H9 (cell line): ENCODE results near the gene CDC42EP4. TPM values are rescaled to one million over a fixed set of nuclear protein-coding genes. Genes with fewer than 3 reads are reported as not detected.

Experiments used
- DNase-seq: peaks from one replicate; pipeline ENCODE4 v3.0.0-alpha.2; 2017
- H2AFZ ChIP-seq: one replicate; pipeline ENCODE4 v1.6.1; 2013; ENCODE audit warnings: mild to moderate bottlenecking, low read length, control low read depth, moderate library complexity
- H2AK5ac ChIP-seq: 2 replicates; pipeline ENCODE4 v1.6.1; 2013; ENCODE audit warnings: low read length, control low read depth, mixed read lengths; ENCODE audit not compliant: insufficient read length
- H2BK120ac ChIP-seq: one replicate; pipeline ENCODE4 v1.6.1; 2013; ENCODE audit warnings: low read depth, mild to moderate bottlenecking, low read length, control low read depth, inconsistent platforms; ENCODE audit not compliant: poor library complexity, severe bottlenecking
- H2BK12ac ChIP-seq: 2 replicates; pipeline ENCODE4 v1.6.1; 2013; ENCODE audit warnings: low read length, control low read depth, mixed read lengths, low read depth; ENCODE audit not compliant: insufficient read length
- H2BK15ac ChIP-seq: 2 replicates; pipeline ENCODE4 v1.6.1; 2013; ENCODE audit warnings: low read depth, low read length, control low read depth
- H2BK20ac ChIP-seq: one replicate; pipeline ENCODE4 v1.6.1; 2013; ENCODE audit warnings: low read depth, mild to moderate bottlenecking, low read length, control low read depth, inconsistent platforms; ENCODE audit not compliant: poor library complexity, severe bottlenecking
- H2BK5ac ChIP-seq: 2 replicates; pipeline ENCODE4 v1.6.1; 2013; ENCODE audit warnings: low read length, control low read depth, mixed read lengths; ENCODE audit not compliant: insufficient read length
- H3K14ac ChIP-seq: 2 replicates; pipeline ENCODE4 v1.6.1; 2013; ENCODE audit warnings: low read length, control low read depth; ENCODE audit not compliant: insufficient read depth
- H3K18ac ChIP-seq: 2 replicates; pipeline ENCODE4 v1.6.1; 2013; ENCODE audit warnings: low read depth, mild to moderate bottlenecking, mixed read lengths, low read length, control low read depth; ENCODE audit not compliant: insufficient read length
- H3K23ac ChIP-seq: 2 replicates; pipeline ENCODE4 v1.6.1; 2013; ENCODE audit warnings: low read length, control low read depth, mixed read lengths, low read depth; ENCODE audit not compliant: insufficient read length
- H3K23me2 ChIP-seq: 2 replicates; pipeline ENCODE4 v1.6.1; 2013; ENCODE audit warnings: low read depth, mild to moderate bottlenecking, mixed read lengths, low read length, control low read depth; ENCODE audit not compliant: insufficient read length, poor library complexity, severe bottlenecking
- H3K27ac ChIP-seq: 2 replicates; pipeline ENCODE4 v1.5.1; 2013; ENCODE audit warnings: low read length, control low read depth, mixed read lengths, low read depth; ENCODE audit not compliant: insufficient read length
- H3K27me3 ChIP-seq: 2 replicates; pipeline ENCODE4 v1.6.1; 2013; ENCODE audit warnings: low read length, control low read depth, inconsistent platforms; ENCODE audit not compliant: insufficient read depth
- H3K4ac ChIP-seq: 2 replicates; pipeline ENCODE4 v1.6.1; 2013; ENCODE audit warnings: low read depth, mild to moderate bottlenecking, control low read depth, inconsistent platforms, low read length, moderate library complexity
- H3K4me1 ChIP-seq: 2 replicates; pipeline ENCODE4 v1.6.1; 2013; ENCODE audit warnings: low read length, control low read depth, inconsistent platforms; ENCODE audit not compliant: insufficient read depth
- H3K4me2 ChIP-seq: 2 replicates; pipeline ENCODE4 v1.6.1; 2013; ENCODE audit warnings: low read length, control low read depth, mixed read lengths; ENCODE audit not compliant: insufficient read length, insufficient read depth
- H3K56ac ChIP-seq: 2 replicates; pipeline ENCODE4 v1.6.1; 2013; ENCODE audit warnings: low read depth, mild to moderate bottlenecking, mixed read lengths, low read length, control low read depth; ENCODE audit not compliant: insufficient read length
- H3K79me1 ChIP-seq: 2 replicates; pipeline ENCODE4 v1.6.1; 2013; ENCODE audit warnings: low read depth, mild to moderate bottlenecking, moderate library complexity, low read length, control low read depth, inconsistent platforms; ENCODE audit not compliant: insufficient read depth, poor library complexity, severe bottlenecking
- H3K79me2 ChIP-seq: 2 replicates; pipeline ENCODE4 v1.6.1; 2013; ENCODE audit warnings: low read length, control low read depth, inconsistent platforms; ENCODE audit not compliant: insufficient read depth
- H3K9ac ChIP-seq: 2 replicates; pipeline ENCODE4 v1.6.1; 2013; ENCODE audit warnings: low read length, control low read depth, mixed read lengths; ENCODE audit not compliant: insufficient read length; ENCODE audit errors: extremely low read depth
- H3K9me3 ChIP-seq: one replicate; pipeline ENCODE4 v1.6.1; 2013; ENCODE audit warnings: low read depth, low read length, inconsistent platforms; ENCODE audit not compliant: control insufficient read depth
- H3T11ph ChIP-seq: one replicate; pipeline ENCODE4 v1.6.1; 2013; ENCODE audit warnings: mild to moderate bottlenecking, low read length, control low read depth, inconsistent platforms
- H4K20me1 ChIP-seq: one replicate; pipeline ENCODE4 v1.6.1; 2013; ENCODE audit not compliant: control insufficient read depth, insufficient read length, insufficient read depth
- H4K5ac ChIP-seq: 2 replicates; pipeline ENCODE4 v1.6.1; 2013; ENCODE audit warnings: low read depth, mild to moderate bottlenecking, mixed read lengths, low read length, control low read depth; ENCODE audit not compliant: insufficient read length
- H4K8ac ChIP-seq: replicated peaks from 2 replicates; pipeline ENCODE4 v1.6.1; 2013; ENCODE audit warnings: low read length, control low read depth, mixed read lengths, low read depth; ENCODE audit not compliant: insufficient read length
- H4K91ac ChIP-seq: 2 replicates; pipeline ENCODE4 v1.6.1; 2013; ENCODE audit warnings: low read depth, mild to moderate bottlenecking, moderate library complexity, mixed read lengths, low read length, control low read depth; ENCODE audit not compliant: insufficient read length
- H3K27ac Mint-ChIP-seq, 3 experiments: 2 replicates in 2 of 3; 3 replicates in 1 of 3; pipeline ENCODE4 v1.8.0; 2020 to 2021; ENCODE audit warnings: mixed read lengths in 3 of 3, mild to moderate bottlenecking in 1 of 3, moderate library complexity in 1 of 3
- H3K27me3 Mint-ChIP-seq: 2 replicates; pipeline ENCODE4 v1.8.0; 2021; ENCODE audit warnings: low read depth, mild to moderate bottlenecking, moderate library complexity, mixed read lengths
- H3K36me3 Mint-ChIP-seq, 3 experiments: 2 replicates in 2 of 3; 3 replicates in 1 of 3; pipeline ENCODE4 v1.8.0; 2020 to 2021; ENCODE audit warnings: low read depth in 3 of 3, mixed read lengths in 3 of 3; ENCODE audit not compliant: insufficient read depth in 1 of 3
- H3K4me1 Mint-ChIP-seq, 2 experiments: 2 replicates each; pipeline ENCODE4 v1.8.0; 2020; ENCODE audit warnings: mixed read lengths in 2 of 2
- H3K4me3 Mint-ChIP-seq, 2 experiments: 2 replicates in 1 of 2; 3 replicates in 1 of 2; pipeline ENCODE4 v1.8.0; 2020 to 2021; ENCODE audit warnings: mild to moderate bottlenecking in 2 of 2, mixed read lengths in 2 of 2, moderate library complexity in 1 of 2
- H3K9me3 Mint-ChIP-seq, 2 experiments: 2 replicates in 1 of 2; 3 replicates in 1 of 2; pipeline ENCODE4 v1.8.0; 2020; ENCODE audit warnings: mild to moderate bottlenecking in 2 of 2, mixed read lengths in 2 of 2, moderate library complexity in 1 of 2
- CTCF ChIP-seq: fragments of 200-600 bp; sonication (generic); conservative IDR thresholded peaks from 3 replicates; pipeline ENCODE4 v1.8.0; 2021; ENCODE audit warnings: antibody characterized with exemption, mild to moderate bottlenecking
- WGBS: extraction: QIAGEN DNeasy Blood & Tissue Kit; methylation state at CpG from one replicate; pipeline ENCODE4 v1.1.7; 2013; ENCODE audit warnings: missing lambda C conversion rate, low lambda C conversion rate, mixed read lengths; ENCODE audit not compliant: insufficient read length; ENCODE audit errors: extremely low coverage; 5-methylcytosine and 5-hydroxymethylcytosine counted together
- total RNA-seq: library from RNA; stranded (reverse); gene quantifications from 2 replicates; pipeline ENCODE4 v1.2.1, GENCODE V29; 2021

The CDC42EP4 gene
- total RNA-seq, 1 experiment from 2014 or later, result 27.1 TPM

- Histone ChIP-seq H3K79me1 (no peaks in the 10 kb centered on the region), H2BK120ac (no peak overlapping the region), H3K56ac (no peak overlapping the region), H3K4ac (no peak overlapping the region), H2BK5ac (no peak overlapping the region), H4K8ac (no peak overlapping the region), H3T11ph (no peak overlapping the region), H4K20me1 (no peaks in the 10 kb centered on the region), H2BK20ac (no peak overlapping the region), H2BK15ac (no peak overlapping the region), H3K27me3 (no peaks in the 10 kb centered on the region), H4K5ac (no peak overlapping the region), H3K23me2 (no peaks in the 10 kb centered on the region), H3K79me2 (no peaks in the 10 kb centered on the region), H3K9ac (no peak overlapping the region), H3K23ac (no peak overlapping the region), H3K27ac (no peak overlapping the region), H3K14ac (no peak overlapping the region), H3K9me3 (no peaks in the 10 kb centered on the region), H3K4me2 (no peak overlapping the region), H2BK12ac (no peak overlapping the region), H3K18ac (no peak overlapping the region), H2AFZ (no peak overlapping the region), H4K91ac (no peak overlapping the region), H3K4me1 (no peaks in the 10 kb centered on the region), H2AK5ac (no peak overlapping the region)
- TF ChIP-seq CTCF, result no peak
- WGBS, result no CpG with 5 or more reads among the region's 10 CpGs
- peaks cover 21 to 27% of the 10 kb centered on the region in 2 experiments for H3K4me1 Mint-ChIP-seq
- no peak overlapping the region for H3K4me3 Mint-ChIP-seq
- H3K27ac Mint-ChIP-seq, result peak overlapping the region in 2 of 3 experiments; percentile 44 to 46; a peak in 3 of 7 replicates
- DNase-seq, result no peak
- H3K9me3 Mint-ChIP-seq, result no peaks in the 10 kb centered on the region
- peaks cover 8% of the 10 kb centered on the region for H3K27me3 Mint-ChIP-seq
- H3K36me3 Mint-ChIP-seq, result peaks cover 0 to 11% (median 5%) of the 10 kb centered on the region in 3 experiments; a peak in 4 of 7 replicates
Measured at GRCh38 chr17:73250851-73251640, 60.8 kb downstream of the CDC42EP4 start.
